Skeletal muscle satellite cell (primary cell): ENCODE measurements around the gene TMEM203.

Experiments
- H3K27me3 ChIP-seq: 2 replicates; pipeline ENCODE4 v1.7.0; 2013; ENCODE audit warnings: low read length; ENCODE audit not compliant: control insufficient read depth, insufficient read depth
- H3K36me3 ChIP-seq: 2 replicates; pipeline ENCODE4 v1.7.0; 2013; ENCODE audit warnings: mild to moderate bottlenecking, control low read depth, low read length; ENCODE audit not compliant: insufficient read depth
- H3K4me1 ChIP-seq: 2 replicates; pipeline ENCODE4 v1.7.0; 2013; ENCODE audit warnings: low read length; ENCODE audit not compliant: control insufficient read depth, insufficient read depth
- H3K4me2 ChIP-seq: 2 replicates; pipeline ENCODE4 v1.7.0; 2013; ENCODE audit warnings: mild to moderate bottlenecking, low read length
- H3K4me3 ChIP-seq: 2 replicates; pipeline ENCODE4 v1.7.0; 2013; ENCODE audit warnings: low read length
- H3K9ac ChIP-seq: 2 replicates; pipeline ENCODE4 v1.7.0; 2013; ENCODE audit warnings: mild to moderate bottlenecking, low read depth, low read length, moderate library complexity
- H3K9me3 ChIP-seq: replicated peaks from 2 replicates; pipeline ENCODE4 v1.7.0; 2013; ENCODE audit warnings: mild to moderate bottlenecking, control low read depth, low read length

Gene TMEM203

DNA sequence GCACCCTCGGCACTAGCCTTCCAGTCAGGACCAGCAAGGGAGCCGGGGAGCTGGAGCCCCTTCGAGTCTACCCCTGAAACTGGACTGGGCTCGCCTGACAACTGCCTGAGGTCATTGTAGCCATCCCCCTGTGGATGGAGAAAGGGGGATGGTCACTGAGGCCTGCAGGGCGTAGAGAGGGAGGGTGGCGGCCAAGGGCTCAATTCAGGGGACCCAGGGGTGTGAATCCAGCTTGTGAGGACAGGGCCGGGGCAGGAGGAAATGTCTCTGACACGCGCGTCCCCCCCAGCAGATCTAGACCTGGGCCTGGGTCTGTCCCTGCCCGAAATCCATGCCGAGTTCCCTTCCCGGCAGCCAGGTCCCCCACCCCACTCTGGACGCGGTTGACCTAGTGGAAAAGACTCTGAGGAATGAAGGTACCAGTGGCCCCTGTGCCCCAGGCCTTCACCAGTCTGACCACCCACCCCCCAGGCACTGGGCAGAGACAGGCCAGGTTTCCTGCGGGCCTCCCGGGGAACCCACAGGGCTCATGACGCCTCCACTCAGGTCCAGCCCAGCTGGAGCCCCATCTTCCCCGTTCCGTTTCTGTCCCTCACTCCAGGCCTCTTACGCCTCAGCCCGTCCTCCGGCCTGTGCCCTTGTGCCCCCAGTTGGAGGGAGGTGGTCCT is 26.1 kb upstream of the TMEM203 start:
- no peaks in the 10 kb centered on the region for H3K27me3 ChIP-seq
- no peaks in the 10 kb centered on the region for H3K9me3 ChIP-seq
- no peak overlapping the region for H3K4me2 ChIP-seq
- H3K9ac ChIP-seq, result no peak overlapping the region
- H3K4me1 ChIP-seq, result peaks cover 20% of the 10 kb centered on the region
- H3K36me3 ChIP-seq, result no peaks in the 10 kb centered on the region
- no peak overlapping the region for H3K4me3 ChIP-seq

- no peak within 1 kb of the TSS for H3K4me3 ChIP-seq
- H3K9me3 ChIP-seq, result no peaks in the 10 kb centered on the region
- peaks cover 18% of the 10 kb centered on the region for H3K4me1 ChIP-seq
- no peak within 1 kb of the TSS for H3K4me2 ChIP-seq
- no peaks in the 10 kb centered on the region for H3K27me3 ChIP-seq
- no peak within 1 kb of the TSS for H3K9ac ChIP-seq
- no peaks in the 10 kb centered on the region for H3K36me3 ChIP-seq
Measured at GRCh38 chr9:137230705-137231371, 25.4 kb upstream of the TMEM203 start, which contains the start of gene SLC34A3. TSS of gene SLC34A3 (plus strand) at chr9:137230901. CDS start at chr9:137231703, 802 bp downstream.

DNA sequence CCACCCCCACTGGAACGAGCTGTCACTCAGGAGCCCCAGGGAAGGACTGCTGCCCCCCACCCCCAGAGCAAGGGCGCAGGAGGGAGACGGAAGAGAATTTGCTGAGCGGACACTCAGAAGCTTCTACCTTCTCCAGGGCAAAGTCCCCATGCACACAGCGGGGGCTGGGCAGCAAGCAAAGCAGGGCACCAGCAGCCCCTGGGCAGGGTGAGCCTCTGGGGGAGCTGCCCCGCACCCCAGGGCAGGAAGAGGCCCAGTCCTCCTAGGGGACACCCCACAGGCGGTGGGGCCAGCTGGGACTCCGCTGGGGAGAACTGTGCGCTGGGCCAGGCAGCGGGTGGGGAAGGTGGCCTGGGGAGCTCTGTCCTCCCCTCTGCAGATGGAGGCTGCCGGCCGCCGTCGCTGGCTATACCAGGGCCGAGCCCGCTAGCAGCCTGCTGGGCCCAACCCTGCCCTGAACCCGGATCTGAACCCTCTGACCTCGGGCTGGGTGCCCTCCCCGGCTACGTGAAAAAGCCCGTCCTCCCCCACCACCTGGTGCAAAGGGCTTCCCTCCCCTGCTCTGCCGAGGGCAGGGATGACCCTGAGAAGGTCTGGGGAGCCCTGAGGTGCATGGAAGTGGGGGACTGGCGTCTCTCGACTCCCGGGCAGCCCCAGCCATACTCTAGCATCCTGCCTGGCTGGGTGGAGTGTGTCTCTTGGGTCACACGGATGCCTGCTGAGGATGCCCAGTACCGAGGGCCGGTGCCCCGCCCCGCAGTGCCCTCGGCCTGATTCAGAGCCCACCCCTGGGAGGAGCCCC is 24.7 kb upstream of the TMEM203 start:
- H3K27me3 ChIP-seq, result no peaks in the 10 kb centered on the region
- no peak overlapping the region for H3K9ac ChIP-seq

GRCh38 chr9:137228968-137229896 is 23.8 kb upstream of the TMEM203 start:
- Histone ChIP-seq H3K4me3 (no peak overlapping the region), H3K9ac (no peak overlapping the region), H3K4me2 (no peak overlapping the region), H3K36me3 (no peaks in the 10 kb centered on the region), H3K9me3 (no peaks in the 10 kb centered on the region), H3K4me1 (peaks cover 32% of the 10 kb centered on the region), H3K27me3 (no peaks in the 10 kb centered on the region)

More for the DNA sequence above, 24.7 kb upstream of the TMEM203 start:
- no peaks in the 10 kb centered on the region for H3K36me3 ChIP-seq
- peaks cover 25% of the 10 kb centered on the region for H3K4me1 ChIP-seq
- H3K9me3 ChIP-seq, result no peaks in the 10 kb centered on the region
- H3K4me2 ChIP-seq, result no peak overlapping the region
- H3K4me3 ChIP-seq, result no peak overlapping the region

GRCh38 chr9:137228506-137228967 is 23.1 kb upstream of the TMEM203 start:
- Histone ChIP-seq H3K9ac (no peak overlapping the region), H3K36me3 (no peaks in the 10 kb centered on the region), H3K27me3 (no peaks in the 10 kb centered on the region), H3K4me2 (no peak overlapping the region), H3K9me3 (no peaks in the 10 kb centered on the region), H3K4me1 (peaks cover 37% of the 10 kb centered on the region), H3K4me3 (no peak overlapping the region)

GRCh38 chr9:137227853-137228505 is 22.5 kb upstream of the TMEM203 start:
- H3K9me3 ChIP-seq, result no peaks in the 10 kb centered on the region
- no peaks in the 10 kb centered on the region for H3K27me3 ChIP-seq
- no peak overlapping the region for H3K9ac ChIP-seq
- H3K4me2 ChIP-seq, result no peak overlapping the region
- H3K4me1 ChIP-seq, result peaks cover 39% of the 10 kb centered on the region
- H3K36me3 ChIP-seq, result no peaks in the 10 kb centered on the region
- no peak overlapping the region for H3K4me3 ChIP-seq

GRCh38 chr9:137227054-137227852 is 21.8 kb upstream of the TMEM203 start, which contains the start of gene RNF224:
TSS of gene RNF224 (plus strand) at chr9:137227502. CDS start at chr9:137228336, 834 bp downstream.
- peak within 1 kb of the TSS; percentile 26 for H3K9ac ChIP-seq

DNA sequence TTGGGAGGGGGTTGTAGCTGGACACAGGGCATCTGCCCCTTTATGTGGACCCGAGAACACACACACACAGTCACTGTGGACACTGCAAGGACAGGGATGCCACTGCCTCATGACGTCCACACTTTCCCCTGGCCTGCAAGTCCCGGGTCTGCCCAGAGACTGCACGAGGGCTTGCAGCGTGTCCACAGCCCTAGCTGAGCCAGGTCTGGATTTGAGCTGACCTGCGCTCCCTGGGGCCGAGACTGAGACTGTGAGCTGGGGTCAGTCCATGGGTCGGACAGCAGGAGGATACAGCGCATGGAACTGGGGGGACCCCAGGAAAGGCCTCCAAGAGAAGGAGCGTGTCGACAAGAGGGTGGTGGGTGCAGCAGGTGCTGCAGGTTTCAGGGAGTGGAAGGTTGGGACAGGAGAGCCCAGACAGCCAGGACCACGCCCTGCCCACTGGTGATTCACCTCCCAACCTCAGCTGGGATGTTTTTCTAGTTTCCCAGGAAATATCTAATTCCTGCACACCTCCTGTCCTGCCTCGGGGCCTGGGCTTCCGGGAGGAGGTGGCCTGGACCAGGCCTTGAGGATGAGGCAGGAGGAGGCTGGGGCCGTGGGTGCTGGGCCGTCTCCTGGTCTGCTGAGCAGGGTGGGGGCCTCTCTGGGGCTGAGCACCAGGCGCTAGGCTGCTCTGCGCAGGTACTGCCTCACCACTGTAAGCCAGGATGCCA is 21.0 kb upstream of the TMEM203 start:
- peak overlapping the region; percentile 35 for H3K4me2 ChIP-seq
- H3K27me3 ChIP-seq, result no peaks in the 10 kb centered on the region
- H3K36me3 ChIP-seq, result no peaks in the 10 kb centered on the region
- no peak overlapping the region for H3K4me3 ChIP-seq
- peak overlapping the region; percentile 26 for H3K9ac ChIP-seq
- H3K9me3 ChIP-seq, result no peaks in the 10 kb centered on the region
- H3K4me1 ChIP-seq, result peaks cover 42% of the 10 kb centered on the region

More at GRCh38 chr9:137227054-137227852, 21.8 kb upstream of the TMEM203 start, which contains the start of gene RNF224:
- Histone ChIP-seq H3K4me1 (peaks cover 42% of the 10 kb centered on the region), H3K36me3 (no peaks in the 10 kb centered on the region), H3K9me3 (no peaks in the 10 kb centered on the region), H3K27me3 (no peaks in the 10 kb centered on the region), H3K4me3 (no peak within 1 kb of the TSS), H3K4me2 (peak within 1 kb of the TSS; percentile 35)

DNA sequence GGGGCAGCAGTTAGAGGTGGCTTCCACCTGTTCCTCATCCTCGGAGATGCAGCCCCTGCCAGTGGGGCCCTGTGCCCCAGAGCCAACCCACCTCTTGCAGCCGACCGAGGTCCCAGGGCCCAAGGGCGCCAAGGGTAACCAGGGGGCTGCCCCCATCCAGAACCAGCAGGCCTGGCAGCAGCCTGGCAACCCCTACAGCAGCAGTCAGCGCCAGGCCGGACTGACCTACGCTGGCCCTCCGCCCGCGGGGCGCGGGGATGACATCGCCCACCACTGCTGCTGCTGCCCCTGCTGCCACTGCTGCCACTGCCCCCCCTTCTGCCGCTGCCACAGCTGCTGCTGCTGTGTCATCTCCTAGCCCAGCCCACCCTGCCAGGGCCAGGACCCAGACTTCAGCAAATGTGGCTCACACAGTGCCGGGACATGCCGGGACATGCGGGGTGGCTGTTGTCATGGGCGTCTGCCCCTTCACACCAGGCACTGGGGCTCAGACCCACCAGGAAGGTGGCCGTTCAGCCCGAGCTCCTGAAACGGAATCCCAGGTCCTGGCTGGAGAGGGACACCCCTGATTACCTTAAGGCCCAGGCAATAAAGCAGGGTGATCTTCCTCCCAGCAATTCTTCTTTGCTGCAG is 20.4 kb upstream of the TMEM203 start:
- H3K9ac ChIP-seq, result no peak overlapping the region
- no peaks in the 10 kb centered on the region for H3K9me3 ChIP-seq
- H3K27me3 ChIP-seq, result no peaks in the 10 kb centered on the region
- H3K4me2 ChIP-seq, result no peak overlapping the region
- H3K4me1 ChIP-seq, result peaks cover 42% of the 10 kb centered on the region
- no peaks in the 10 kb centered on the region for H3K36me3 ChIP-seq
- no peak overlapping the region for H3K4me3 ChIP-seq
